HEK293T (cell line): ENCODE data around the gene CELF5.

ENCODE experiments used
- ARNT ChIP-seq: fragments of 450-650 bp; IDR thresholded peaks from 2 replicates; pipeline ENCODE4 v1.6.1; 2017; ENCODE audit warnings: mild to moderate bottlenecking
- BHLHE40 ChIP-seq: fragments of 450-650 bp; IDR thresholded peaks from 2 replicates; pipeline ENCODE4 v1.6.1; 2016; ENCODE audit warnings: mild to moderate bottlenecking, moderate library complexity, borderline replicate concordance
- FOXA1 ChIP-seq: fragments of 450-650 bp; IDR thresholded peaks from 2 replicates; pipeline ENCODE4 v1.6.1; 2016; ENCODE audit warnings: mild to moderate bottlenecking
- FOXK2 ChIP-seq: fragments of 450-650 bp; IDR thresholded peaks from 2 replicates; pipeline ENCODE4 v1.6.1; 2016; ENCODE audit warnings: mild to moderate bottlenecking
- FOXM1 ChIP-seq: fragments of 450-650 bp; IDR thresholded peaks from 2 replicates; pipeline ENCODE4 v1.6.1; 2017; ENCODE audit warnings: mild to moderate bottlenecking, borderline replicate concordance
- NFRKB ChIP-seq: fragments of 450-650 bp; IDR thresholded peaks from 2 replicates; pipeline ENCODE4 v1.6.1; 2016; ENCODE audit warnings: mild to moderate bottlenecking, moderate library complexity
- PKNOX1 ChIP-seq: fragments of 450-650 bp; IDR thresholded peaks from 2 replicates; pipeline ENCODE4 v1.6.1; 2016
- SP1 ChIP-seq: fragments of 450-650 bp; IDR thresholded peaks from 2 replicates; pipeline ENCODE4 v1.6.1; 2017
- SUZ12 ChIP-seq: fragments of 450-650 bp; IDR thresholded peaks from 2 replicates; pipeline ENCODE4 v1.6.1; 2016; ENCODE audit warnings: mild to moderate bottlenecking
- TARDBP ChIP-seq: fragments of 450-650 bp; IDR thresholded peaks from 2 replicates; pipeline ENCODE4 v1.6.1; 2016
- ZNF384 ChIP-seq: fragments of 450-650 bp; IDR thresholded peaks from 2 replicates; pipeline ENCODE4 v1.6.1; 2016

- no peak for TF ChIP-seq FOXM1
- no peak for TF ChIP-seq TARDBP
- TF ChIP-seq ZNF384, result no peak
- TF ChIP-seq BHLHE40, result no peak
- TF ChIP-seq PKNOX1, result no peak
- TF ChIP-seq NFRKB, result no peak
- no peak for TF ChIP-seq SP1
- TF ChIP-seq FOXK2, result no peak
- no peak for TF ChIP-seq ARNT
- no peak for TF ChIP-seq FOXA1
- no peak for TF ChIP-seq SUZ12
Observed at GRCh38 chr19:3196933-3197205, 27.6 kb upstream of the CELF5 start.
